CD14-positive monocyte (primary cell): Measurements from ENCODE around the gene DGKI. TPM values are rescaled to one million over a fixed set of nuclear protein-coding genes. Genes with fewer than 3 reads are reported as not detected.

ENCODE experiments used
- DNase-seq, 3 donors: peaks; one replicate each; pipeline ENCODE4 v3.0.0-alpha.2; 2011 to 2022
- H2AFZ ChIP-seq: 2 replicates; pipeline ENCODE4 v1.6.0; 2012; ENCODE audit warnings: mild to moderate bottlenecking, low read depth, low read length, inconsistent platforms; ENCODE audit not compliant: insufficient read depth, poor library complexity, severe bottlenecking
- H3K27ac ChIP-seq, 2 donors: 1 replicate in 1 of 2; 2 replicates in 1 of 2; pipeline ENCODE4 v1.5.1; 2012 to 2013; ENCODE audit warnings: low read length in 2 of 2, control low read depth in 1 of 2, inconsistent platforms in 1 of 2, low read depth in 1 of 2, mild to moderate bottlenecking in 1 of 2
- H3K27me3 ChIP-seq, 2 donors: one replicate each; pipeline versions ENCODE4 v1.6.0 to v1.6.1; 2011 to 2013; ENCODE audit warnings: low read length in 2 of 2; ENCODE audit not compliant: control insufficient read depth in 2 of 2, insufficient read depth in 2 of 2
- H3K36me3 ChIP-seq, 2 donors: replicated peaks in 1 of 2; 1 replicate in 1 of 2; 2 replicates in 1 of 2; pipeline versions ENCODE4 v1.5.1 to v1.6.1; 2012 to 2013; ENCODE audit warnings: low read length in 2 of 2, control low read depth in 1 of 2, inconsistent platforms in 1 of 2, mild to moderate bottlenecking in 1 of 2; ENCODE audit not compliant: insufficient read depth in 2 of 2, control insufficient read depth in 1 of 2
- H3K4me1 ChIP-seq, 2 donors: 1 replicate in 1 of 2; 2 replicates in 1 of 2; pipeline versions ENCODE4 v1.5.1 to v1.6.1; 2012 to 2013; ENCODE audit warnings: low read length in 2 of 2, control low read depth in 1 of 2, inconsistent platforms in 1 of 2, mild to moderate bottlenecking in 1 of 2, moderate library complexity in 1 of 2; ENCODE audit not compliant: insufficient read depth in 2 of 2, control insufficient read depth in 1 of 2
- H3K4me2 ChIP-seq: replicated peaks from 2 replicates; pipeline ENCODE3; 2012; ENCODE audit warnings: low read length, moderate library complexity, mild to moderate bottlenecking; ENCODE audit not compliant: poor library complexity, severe bottlenecking; ENCODE audit errors: extremely low read depth
- H3K4me3 ChIP-seq, 3 experiments: fragments of 200-600 bp in 1 of 3; sonication (generic) in 1 of 3; replicated peaks in 1 of 3; 1 replicate in 2 of 3; 2 replicates in 1 of 3; pipeline ENCODE4 v1.5.1; 2011 to 2013; ENCODE audit warnings: low read length in 3 of 3, mild to moderate bottlenecking in 3 of 3, control low read depth in 2 of 3, low read depth in 2 of 3, inconsistent platforms in 1 of 3, moderate library complexity in 1 of 3
- H3K79me2 ChIP-seq: 2 replicates; pipeline ENCODE4 v1.6.0; 2012; ENCODE audit warnings: mild to moderate bottlenecking, control low read depth, inconsistent platforms, low read length, moderate library complexity; ENCODE audit not compliant: insufficient read depth
- H3K9ac ChIP-seq: 2 replicates; pipeline ENCODE4 v1.6.0; 2017; ENCODE audit warnings: low read length, mild to moderate bottlenecking; ENCODE audit not compliant: insufficient read depth, poor library complexity, severe bottlenecking
- H3K9me3 ChIP-seq, 2 donors: replicated peaks in 1 of 2; 1 replicate in 1 of 2; 2 replicates in 1 of 2; pipeline versions ENCODE4 v1.5.1 to v1.6.1; 2012 to 2013; ENCODE audit warnings: low read length in 2 of 2, control low read depth in 1 of 2; ENCODE audit not compliant: control insufficient read depth in 1 of 2, insufficient read depth in 1 of 2
- H4K20me1 ChIP-seq: 2 replicates; pipeline ENCODE4 v1.6.0; 2012; ENCODE audit warnings: mild to moderate bottlenecking, low read length, control low read depth, moderate library complexity; ENCODE audit not compliant: insufficient read depth
- H3K27ac Mint-ChIP-seq, 7 donors: one replicate each; pipeline ENCODE4 v1.8.0; 2020; ENCODE audit warnings: mild to moderate bottlenecking in 7 of 7, mixed read lengths in 7 of 7, moderate library complexity in 6 of 7, inconsistent platforms in 2 of 7
- H3K27me3 Mint-ChIP-seq, 3 donors: one replicate each; pipeline ENCODE4 v1.8.0; 2021 to 2022; ENCODE audit warnings: low read depth in 3 of 3, mild to moderate bottlenecking in 3 of 3, mixed read lengths in 3 of 3, moderate library complexity in 3 of 3, inconsistent platforms in 1 of 3
- H3K36me3 Mint-ChIP-seq, 2 donors: one replicate each; pipeline ENCODE4 v1.8.0; 2020; ENCODE audit warnings: mixed read lengths in 2 of 2, inconsistent platforms in 1 of 2, mild to moderate bottlenecking in 1 of 2
- H3K4me1 Mint-ChIP-seq: one replicate; pipeline ENCODE4 v1.8.0; 2020; ENCODE audit warnings: mild to moderate bottlenecking, mixed read lengths
- H3K4me3 Mint-ChIP-seq, 2 donors: one replicate each; pipeline ENCODE4 v1.8.0; 2020; ENCODE audit warnings: mild to moderate bottlenecking in 2 of 2, mixed read lengths in 2 of 2, moderate library complexity in 1 of 2
- H3K9me3 Mint-ChIP-seq, 7 donors: one replicate each; pipeline ENCODE4 v1.8.0; 2020 to 2022; ENCODE audit warnings: mixed read lengths in 7 of 7, mild to moderate bottlenecking in 6 of 7, moderate library complexity in 6 of 7, inconsistent platforms in 2 of 7
- WGBS: methylation state at CpG from one replicate; pipeline ENCODE4 v1.1.5; 2013; ENCODE audit warnings: missing lambda C conversion rate; ENCODE audit not compliant: insufficient coverage; 5-methylcytosine and 5-hydroxymethylcytosine counted together
- intact Hi-C, 2 donors: fragments of 100-400 bp; cut with micrococcal nuclease; formaldehyde crosslinking; loops; one replicate each; pipeline versions ENCODE4 v1.15.0 to v1.15.1; 2023
- polyA plus RNA-seq, 3 donors: library from polyadenylated mRNA; depleted of rRNA in 1 of 3; unstranded in 2 of 3; stranded (reverse) in 1 of 3; fragments of 300-500 nt in 2 of 3; fragments of >200 nt in 1 of 3; fragmentation: Illumina TruSeq in 2 of 3; gene quantifications; 1 replicate in 2 of 3; 2 replicates in 1 of 3; pipeline ENCODE4 v1.2.3, GENCODE V29; 2012 to 2021
- TF ChIP-seq, protein P1 (sequence below): fragments of 200-600 bp; IDR thresholded peaks from one replicate; pipeline ENCODE4 v1.8.0; 2022; ENCODE audit warnings: antibody characterized with exemption, mild to moderate bottlenecking

Gene DGKI
- polyA plus RNA-seq, 3 donors: not detected

DNA sequence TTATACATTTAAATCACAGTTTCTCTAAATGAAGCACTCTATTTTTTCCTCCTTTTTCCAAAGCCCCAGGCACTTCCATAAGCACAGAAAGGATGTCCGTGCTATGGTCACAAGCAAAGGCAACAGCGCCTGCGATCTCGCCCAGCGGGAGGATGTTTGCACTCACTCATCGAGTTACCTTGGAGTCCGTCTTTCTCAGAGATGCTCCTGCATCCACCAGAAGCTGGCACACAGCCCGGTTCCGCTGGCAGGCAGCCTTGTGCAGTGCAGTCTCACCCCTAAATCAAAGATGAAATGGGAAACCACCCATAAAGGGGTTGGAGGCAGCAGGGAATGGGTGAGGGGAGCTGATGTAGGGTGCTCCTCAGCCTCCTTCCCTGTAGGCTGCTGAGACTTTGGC is 451.4 kb downstream of the DGKI start:
- intact Hi-C loops: no loop called here
- Mint-ChIP-seq H3K36me3 (no peaks in the 10 kb centered on the region), H3K9me3 (peaks cover 0 to 16% (median 4%) of the 10 kb centered on the region in 7 donors), H3K4me1 (no peaks in the 10 kb centered on the region), H3K27ac (no peak overlapping the region), H3K4me3 (no peak overlapping the region), H3K27me3 (peaks cover 0 to 1% (median 0%) of the 10 kb centered on the region in 3 donors)
- WGBS: 96% methylated on average over 9 of the region's 9 CpGs
- H3K36me3 ChIP-seq: no peaks in the 10 kb centered on the region
- no peaks in the 10 kb centered on the region for H3K79me2 ChIP-seq
- H3K27me3 ChIP-seq: no peaks in the 10 kb centered on the region
- no peaks in the 10 kb centered on the region for H4K20me1 ChIP-seq
- no peaks in the 10 kb centered on the region for H3K4me1 ChIP-seq
- TF ChIP-seq, protein P1, sequence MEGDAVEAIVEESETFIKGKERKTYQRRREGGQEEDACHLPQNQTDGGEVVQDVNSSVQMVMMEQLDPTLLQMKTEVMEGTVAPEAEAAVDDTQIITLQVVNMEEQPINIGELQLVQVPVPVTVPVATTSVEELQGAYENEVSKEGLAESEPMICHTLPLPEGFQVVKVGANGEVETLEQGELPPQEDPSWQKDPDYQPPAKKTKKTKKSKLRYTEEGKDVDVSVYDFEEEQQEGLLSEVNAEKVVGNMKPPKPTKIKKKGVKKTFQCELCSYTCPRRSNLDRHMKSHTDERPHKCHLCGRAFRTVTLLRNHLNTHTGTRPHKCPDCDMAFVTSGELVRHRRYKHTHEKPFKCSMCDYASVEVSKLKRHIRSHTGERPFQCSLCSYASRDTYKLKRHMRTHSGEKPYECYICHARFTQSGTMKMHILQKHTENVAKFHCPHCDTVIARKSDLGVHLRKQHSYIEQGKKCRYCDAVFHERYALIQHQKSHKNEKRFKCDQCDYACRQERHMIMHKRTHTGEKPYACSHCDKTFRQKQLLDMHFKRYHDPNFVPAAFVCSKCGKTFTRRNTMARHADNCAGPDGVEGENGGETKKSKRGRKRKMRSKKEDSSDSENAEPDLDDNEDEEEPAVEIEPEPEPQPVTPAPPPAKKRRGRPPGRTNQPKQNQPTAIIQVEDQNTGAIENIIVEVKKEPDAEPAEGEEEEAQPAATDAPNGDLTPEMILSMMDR: no peak
- H3K9ac ChIP-seq: no peak overlapping the region
- H3K4me3 ChIP-seq: no peak overlapping the region
- no peak overlapping the region for H3K4me2 ChIP-seq
- H2AFZ ChIP-seq: no peak overlapping the region
- no peak overlapping the region for H3K27ac ChIP-seq
- DNase-seq: no peak
- peaks cover 4 to 10% of the 10 kb centered on the region in 2 donors for H3K9me3 ChIP-seq

DNA sequence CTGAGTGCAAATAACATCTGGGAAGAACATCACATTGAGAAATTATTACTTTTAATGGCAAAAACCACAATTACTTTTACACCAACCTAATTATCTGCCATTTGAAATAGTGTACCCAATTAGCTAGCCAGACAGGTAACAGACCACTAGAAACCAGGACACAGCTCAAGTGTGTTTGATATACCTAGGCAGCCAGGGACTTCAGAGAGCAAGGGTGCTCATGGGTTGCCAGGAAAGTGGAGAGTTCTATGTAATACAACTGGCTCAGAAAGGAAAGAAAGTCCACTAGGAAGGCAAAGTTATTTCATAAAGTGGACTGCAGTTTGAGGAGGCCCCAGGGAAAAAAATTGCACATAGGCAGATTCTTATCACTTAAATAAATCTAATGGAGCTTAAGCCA is 453.2 kb downstream of the DGKI start:
- H3K4me2 ChIP-seq: no peak overlapping the region
- TF ChIP-seq, protein P1: no peak
- H3K36me3 ChIP-seq: no peaks in the 10 kb centered on the region
- no peaks in the 10 kb centered on the region for H4K20me1 ChIP-seq
- H3K27ac Mint-ChIP-seq: no peak overlapping the region
- no peaks in the 10 kb centered on the region for H3K4me1 Mint-ChIP-seq
- H3K27ac ChIP-seq: no peak overlapping the region
- peaks cover 0 to 1% (median 0%) of the 10 kb centered on the region in 3 donors for H3K27me3 Mint-ChIP-seq
- no peak overlapping the region for H2AFZ ChIP-seq
- H3K4me3 ChIP-seq: no peak overlapping the region
- no peak overlapping the region for H3K4me3 Mint-ChIP-seq
- peaks cover 4 to 10% of the 10 kb centered on the region in 2 donors for H3K9me3 ChIP-seq
- DNase-seq: no peak
- H3K27me3 ChIP-seq: no peaks in the 10 kb centered on the region
- no peak overlapping the region for H3K9ac ChIP-seq
- H3K79me2 ChIP-seq: no peaks in the 10 kb centered on the region
- peaks cover 0 to 9% (median 4%) of the 10 kb centered on the region in 7 donors for H3K9me3 Mint-ChIP-seq
- H3K4me1 ChIP-seq: no peaks in the 10 kb centered on the region
- intact Hi-C loops: no loop called here
- H3K36me3 Mint-ChIP-seq: no peaks in the 10 kb centered on the region
